B cell (primary cell): Measurements from ENCODE around the gene VPS13D. TPM values are rescaled to one million over a fixed set of nuclear protein-coding genes. Genes with fewer than 3 reads are reported as not detected.

Experiments used
- ATAC-seq: fragments of 200-7000 bp; cut with Tn5 transposase; one replicate; pipeline ENCODE4 v1.10.0; 2021; ENCODE audit warnings: low read depth, mild to moderate bottlenecking, moderate number of reproducible peaks, moderate library complexity
- CTCF ChIA-PET: fragments of 350-600 bp; sonication (Branson Sonifier 250); formaldehyde crosslinking; loops from one replicate; lab custom pipeline; 2021; ENCODE audit warnings: antibody characterized with exemption, inconsistent platforms; lab: Charles Lee
- POLR2A ChIA-PET: fragments of 350-600 bp; sonication (Branson Sonifier 250); formaldehyde crosslinking; loops from one replicate; lab custom pipeline; 2021; ENCODE audit warnings: antibody characterized with exemption; lab: Charles Lee
- DNase-seq: peaks from one replicate; pipeline ENCODE4 v3.0.0; 2013
- H2AFZ ChIP-seq: 2 replicates; pipeline ENCODE4 v1.6.1; 2012; ENCODE audit warnings: mild to moderate bottlenecking, low read depth, low read length; ENCODE audit not compliant: insufficient read depth, poor library complexity, severe bottlenecking
- H3K27ac ChIP-seq, 2 donors: 1 replicate in 1 of 2; 2 replicates in 1 of 2; pipeline ENCODE4 v1.5.1; 2012 to 2013; ENCODE audit warnings: low read length in 2 of 2, mild to moderate bottlenecking in 2 of 2, moderate library complexity in 1 of 2
- H3K27me3 ChIP-seq, 4 experiments: fragments of 200-600 bp in 1 of 4; sonication (generic) in 1 of 4; replicated peaks in 1 of 4; 1 replicate in 2 of 4; 2 replicates in 2 of 4; pipeline versions ENCODE4 v1.6.1 to v1.7.0; 2013 to 2016; ENCODE audit warnings: low read length in 3 of 4, mild to moderate bottlenecking in 2 of 4, mixed read lengths in 1 of 4, moderate library complexity in 1 of 4; ENCODE audit not compliant: insufficient read depth in 4 of 4, control insufficient read depth in 3 of 4; ENCODE audit errors: control extremely low read depth in 1 of 4
- H3K36me3 ChIP-seq, 2 experiments: replicated peaks in 1 of 2; 1 replicate in 1 of 2; 2 replicates in 1 of 2; pipeline versions ENCODE4 v1.6.1 to v1.7.1; 2013; ENCODE audit warnings: low read length in 1 of 2; ENCODE audit not compliant: insufficient read depth in 2 of 2, control insufficient read depth in 1 of 2; ENCODE audit errors: control extremely low read depth in 1 of 2, extremely low read depth in 1 of 2
- H3K4me1 ChIP-seq, 2 donors: fragments of 200-600 bp in 1 of 2; sonication (generic) in 1 of 2; 1 replicate in 1 of 2; 2 replicates in 1 of 2; pipeline versions ENCODE4 v1.5.1 to v1.6.1; 2013 to 2017; ENCODE audit warnings: low read length in 2 of 2; ENCODE audit not compliant: control insufficient read depth in 2 of 2, insufficient read depth in 2 of 2
- H3K4me2 ChIP-seq: replicated peaks from 2 replicates; pipeline ENCODE3; 2012; ENCODE audit warnings: mild to moderate bottlenecking, low read depth, low read length; ENCODE audit not compliant: poor library complexity, severe bottlenecking
- H3K4me3 ChIP-seq, 5 experiments: fragments of 200-600 bp in 1 of 5; sonication (generic) in 1 of 5; 1 replicate in 3 of 5; 2 replicates in 2 of 5; pipeline versions ENCODE4 v1.5.1 to v1.7.0; 2011 to 2016; ENCODE audit warnings: low read length in 4 of 5, mild to moderate bottlenecking in 4 of 5, low read depth in 2 of 5, control low read depth in 1 of 5, moderate library complexity in 1 of 5; ENCODE audit not compliant: insufficient read depth in 1 of 5; ENCODE audit errors: control extremely low read depth in 1 of 5, extremely low read depth in 1 of 5
- H3K79me2 ChIP-seq: fragments of 200-600 bp; sonication (generic); one replicate; pipeline ENCODE4 v1.6.0; 2016; ENCODE audit warnings: low read length; ENCODE audit not compliant: control insufficient read depth, insufficient read depth
- H3K9ac ChIP-seq: fragments of 200-600 bp; sonication (generic); 2 replicates; pipeline ENCODE4 v1.6.1; 2017; ENCODE audit warnings: mild to moderate bottlenecking, low read length, moderate library complexity
- H3K9me3 ChIP-seq, 3 donors: one replicate each; pipeline versions ENCODE4 v1.6.1 to v1.7.1; 2013; ENCODE audit warnings: low read length in 2 of 3; ENCODE audit not compliant: control insufficient read depth in 2 of 3, insufficient read depth in 1 of 3; ENCODE audit errors: control extremely low read depth in 1 of 3
- H4K20me1 ChIP-seq: 2 replicates; pipeline ENCODE4 v1.6.0; 2012; ENCODE audit warnings: mild to moderate bottlenecking, low read length; ENCODE audit not compliant: insufficient read depth, control insufficient read depth, poor library complexity, severe bottlenecking
- H3K27ac Mint-ChIP-seq: one replicate; pipeline ENCODE4 v1.8.0; 2021; ENCODE audit warnings: mixed read lengths
- H3K27me3 Mint-ChIP-seq: one replicate; pipeline ENCODE4 v1.8.0; 2021; ENCODE audit warnings: mixed read lengths
- H3K4me1 Mint-ChIP-seq: one replicate; pipeline ENCODE4 v1.8.0; 2021; ENCODE audit warnings: mixed read lengths
- H3K4me3 Mint-ChIP-seq: one replicate; pipeline ENCODE4 v1.8.0; 2021; ENCODE audit warnings: mixed read lengths
- H3K9me3 Mint-ChIP-seq: one replicate; pipeline ENCODE4 v1.8.0; 2022; ENCODE audit warnings: mixed read lengths; ENCODE audit not compliant: insufficient read depth
- EZH2 ChIP-seq: IDR thresholded peaks from 2 replicates; pipeline ENCODE4 v1.6.1; 2012; ENCODE audit warnings: borderline replicate concordance, low read depth, mild to moderate bottlenecking, moderate library complexity, low read length; ENCODE audit not compliant: insufficient read depth, poor library complexity, severe bottlenecking
- WGBS: methylation state at CpG from one replicate; pipeline ENCODE4 v1.1.5; 2013; ENCODE audit warnings: missing lambda C conversion rate; ENCODE audit not compliant: insufficient coverage; 5-methylcytosine and 5-hydroxymethylcytosine counted together
- intact Hi-C: fragments of 100-400 bp; cut with micrococcal nuclease; formaldehyde crosslinking; loops from one replicate; pipeline ENCODE4 v1.10.0; 2022
- polyA plus RNA-seq: library from polyadenylated mRNA; depleted of rRNA; stranded (reverse); fragments of >200 nt; gene quantifications from 2 replicates; pipeline ENCODE4 v1.2.3, GENCODE V29; 2012
- total RNA-seq, 2 donors: library from RNA; stranded (reverse); fragments of 120-200 nt in 1 of 2; gene quantifications; 1 replicate in 1 of 2; 2 replicates in 1 of 2; pipeline versions ENCODE4 v1.2.3 to v1.2.4, GENCODE V29; 2013 to 2022
- TF ChIP-seq, protein P1 (sequence below): fragments of 200-600 bp; IDR thresholded peaks from one replicate; pipeline ENCODE4 v1.8.0; 2022; ENCODE audit warnings: antibody characterized with exemption, mild to moderate bottlenecking

Gene VPS13D
- total and polyA plus RNA-seq, 2 donors (not counting 1 experiment from before 2014, with no cell fraction given), result 29.9 to 104 TPM

- CTCF ChIA-PET, result interaction anchor here (17.5 kb wide), 1 partner anchor 81 kb away, joined by 685 read pairs; no protein-coding TSS in a partner anchor
- Mint-ChIP-seq H3K4me1 (peaks cover 59% of the 10 kb centered on the region), H3K4me3 (no peak overlapping the region), H3K27me3 (no peaks in the 10 kb centered on the region), H3K9me3 (no peaks in the 10 kb centered on the region), H3K27ac (peak overlapping the region; percentile 82)
- intact Hi-C loops, result no loop called here
- TF ChIP-seq EZH2, result no peak
- TF ChIP-seq, protein P1, sequence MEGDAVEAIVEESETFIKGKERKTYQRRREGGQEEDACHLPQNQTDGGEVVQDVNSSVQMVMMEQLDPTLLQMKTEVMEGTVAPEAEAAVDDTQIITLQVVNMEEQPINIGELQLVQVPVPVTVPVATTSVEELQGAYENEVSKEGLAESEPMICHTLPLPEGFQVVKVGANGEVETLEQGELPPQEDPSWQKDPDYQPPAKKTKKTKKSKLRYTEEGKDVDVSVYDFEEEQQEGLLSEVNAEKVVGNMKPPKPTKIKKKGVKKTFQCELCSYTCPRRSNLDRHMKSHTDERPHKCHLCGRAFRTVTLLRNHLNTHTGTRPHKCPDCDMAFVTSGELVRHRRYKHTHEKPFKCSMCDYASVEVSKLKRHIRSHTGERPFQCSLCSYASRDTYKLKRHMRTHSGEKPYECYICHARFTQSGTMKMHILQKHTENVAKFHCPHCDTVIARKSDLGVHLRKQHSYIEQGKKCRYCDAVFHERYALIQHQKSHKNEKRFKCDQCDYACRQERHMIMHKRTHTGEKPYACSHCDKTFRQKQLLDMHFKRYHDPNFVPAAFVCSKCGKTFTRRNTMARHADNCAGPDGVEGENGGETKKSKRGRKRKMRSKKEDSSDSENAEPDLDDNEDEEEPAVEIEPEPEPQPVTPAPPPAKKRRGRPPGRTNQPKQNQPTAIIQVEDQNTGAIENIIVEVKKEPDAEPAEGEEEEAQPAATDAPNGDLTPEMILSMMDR, result no peak
- ATAC-seq, result no peak
- Histone ChIP-seq H3K4me2 (peak overlapping the region; percentile 14), H3K36me3 (peaks cover 0 to 44% of the 10 kb centered on the region in 2 experiments), H3K27ac (peak overlapping the region in 1 of 2 donors; percentile 24), H3K4me3 (no peak overlapping the region), H4K20me1 (no peaks in the 10 kb centered on the region), H3K9me3 (peaks cover 0 to under 1% (median 0%) of the 10 kb centered on the region in 3 donors), H2AFZ (no peak overlapping the region), H3K79me2 (no peaks in the 10 kb centered on the region), H3K27me3 (no peaks in the 10 kb centered on the region), H3K9ac (no peak overlapping the region), H3K4me1 (peaks cover under 1 to 63% of the 10 kb centered on the region in 2 donors)
- DNase-seq, result no peak
- POLR2A ChIA-PET, result interaction anchor here (0.8 to 2.1 kb wide), 4 partner anchors 26 to 78 kb away, joined by 3 to 9 read pairs (median 4); no protein-coding TSS in a partner anchor
- 90% methylated on average over 17 of the region's 20 CpGs for WGBS
Observed at GRCh38 chr1:12203216-12204007, 26.4 kb upstream of the VPS13D start.

- peak; percentile 49 for ATAC-seq
- H2AFZ ChIP-seq, result no peak overlapping the region
- DNase-seq, result peak; percentile 46
- H3K9me3 ChIP-seq, result no peaks in the 10 kb centered on the region
- ChIA-PET CTCF (interaction anchor here (17.5 kb wide), 1 partner anchor 81 kb away, joined by 685 read pairs; no protein-coding TSS in a partner anchor), POLR2A (interaction anchor here (1.0 to 1.2 kb wide), 2 partner anchors 27 to 79 kb away, joined by 3 to 4 read pairs; no protein-coding TSS in a partner anchor)
- intact Hi-C loops, result no loop called here
- H3K27me3 Mint-ChIP-seq, result no peaks in the 10 kb centered on the region
- TF ChIP-seq EZH2, result no peak
- TF ChIP-seq, protein P1, result no peak
- peak overlapping the region; percentile 41 for H3K4me3 Mint-ChIP-seq
- H3K4me3 ChIP-seq, result no peak overlapping the region
- peak overlapping the region; percentile 38 for H3K4me2 ChIP-seq
- no peak overlapping the region for H3K9ac ChIP-seq
- peaks cover 7 to 64% of the 10 kb centered on the region in 2 donors for H3K4me1 ChIP-seq
- peaks cover 0 to 46% of the 10 kb centered on the region in 2 experiments for H3K36me3 ChIP-seq
- H3K79me2 ChIP-seq, result no peaks in the 10 kb centered on the region
- H3K27ac Mint-ChIP-seq, result peak overlapping the region; percentile 82
- no peaks in the 10 kb centered on the region for H3K9me3 Mint-ChIP-seq
- WGBS, result 83% methylated on average over 1 of the region's 7 CpGs
- peak overlapping the region; percentile 16 to 35 for H3K27ac ChIP-seq
- no peaks in the 10 kb centered on the region for H3K27me3 ChIP-seq
- H4K20me1 ChIP-seq, result no peaks in the 10 kb centered on the region
- H3K4me1 Mint-ChIP-seq, result peaks cover 64% of the 10 kb centered on the region
Observed at GRCh38 chr1:12204140-12204539, 25.7 kb upstream of the VPS13D start.
